H1 (cell line): ENCODE results near the gene DNAJC21. TPM values are rescaled to one million over a fixed set of nuclear protein-coding genes. Genes with fewer than 3 reads are reported as not detected.

ENCODE experiments used
- CTCF ChIA-PET: fragments of 300-600 bp; sonication (Branson Sonifier 250); formaldehyde crosslinking; loops from one replicate; lab custom pipeline; 2021; ENCODE audit not compliant: partially characterized antibody; lab: Charles Lee
- POLR2A ChIA-PET: fragments of 300-600 bp; sonication (Branson Sonifier 250); formaldehyde crosslinking; loops from one replicate; lab custom pipeline; 2021; ENCODE audit warnings: inconsistent platforms; ENCODE audit not compliant: partially characterized antibody; lab: Charles Lee
- DNase-seq, 2 experiments: peaks; one replicate each; pipeline versions ENCODE4 v3.0.0 to v3.0.0-alpha.2; 2010 to 2022; ENCODE audit warnings: low spot score in 2 of 2, low read depth in 1 of 2, mixed read lengths in 1 of 2
- FAIRE-seq: peaks from 2 replicates; lab custom pipeline; 2011; peaks lifted over from hg19 to GRCh38; lab: Jason Lieb, UNC
- H2AFZ ChIP-seq: 2 replicates; pipeline ENCODE4 v1.8.1; 2012; ENCODE audit warnings: low read length, inconsistent platforms
- H2AK5ac ChIP-seq: 2 replicates; pipeline ENCODE4 v1.6.1; 2013; ENCODE audit warnings: low read depth, low read length
- H2BK120ac ChIP-seq: replicated peaks from 2 replicates; pipeline ENCODE3; 2013; ENCODE audit warnings: low read depth, low read length, inconsistent platforms
- H2BK12ac ChIP-seq: 2 replicates; pipeline ENCODE4 v1.6.1; 2013; ENCODE audit warnings: low read depth, low read length
- H2BK15ac ChIP-seq: 2 replicates; pipeline ENCODE4 v1.6.1; 2013; ENCODE audit warnings: low read length
- H2BK20ac ChIP-seq: 2 replicates; pipeline ENCODE4 v1.6.1; 2013; ENCODE audit warnings: low read length
- H2BK5ac ChIP-seq: 2 replicates; pipeline ENCODE4 v1.6.1; 2013; ENCODE audit warnings: low read depth, low read length
- H3K14ac ChIP-seq: 2 replicates; pipeline ENCODE4 v1.6.1; 2013; ENCODE audit warnings: inconsistent platforms; ENCODE audit not compliant: insufficient read length
- H3K18ac ChIP-seq: 2 replicates; pipeline ENCODE4 v1.6.1; 2013; ENCODE audit warnings: low read length; ENCODE audit errors: extremely low read depth
- H3K23ac ChIP-seq: 2 replicates; pipeline ENCODE4 v1.6.1; 2013; ENCODE audit warnings: inconsistent platforms; ENCODE audit not compliant: insufficient read length
- H3K23me2 ChIP-seq: 2 replicates; pipeline ENCODE4 v1.6.1; 2013; ENCODE audit warnings: low read depth, low read length
- H3K27ac ChIP-seq: 2 replicates; pipeline ENCODE4 v1.6.1; 2011; ENCODE audit warnings: low read depth, low read length, inconsistent platforms
- H3K27me3 ChIP-seq, 4 experiments: replicated peaks in 1 of 4; 1 replicate in 1 of 4; 2 replicates in 3 of 4; pipeline versions ENCODE4 v1.6.1 to v1.8.1; 2011 to 2013; ENCODE audit warnings: low read length in 3 of 4, mild to moderate bottlenecking in 3 of 4, inconsistent platforms in 2 of 4, mixed read lengths in 2 of 4, moderate library complexity in 1 of 4; ENCODE audit not compliant: control insufficient read depth in 3 of 4, insufficient read depth in 3 of 4; ENCODE audit errors: extremely low read depth in 1 of 4
- H3K36me3 ChIP-seq, 4 experiments: 2 replicates each; pipeline versions ENCODE4 v1.6.1 to v1.8.1; 2011 to 2013; ENCODE audit warnings: mild to moderate bottlenecking in 4 of 4, low read length in 3 of 4, moderate library complexity in 2 of 4, control low read depth in 1 of 4, inconsistent platforms in 1 of 4; ENCODE audit not compliant: insufficient read depth in 4 of 4, control insufficient read depth in 2 of 4
- H3K4ac ChIP-seq: replicated peaks from 2 replicates; pipeline ENCODE3; 2013; ENCODE audit warnings: low read length, low read depth, mixed read lengths, inconsistent platforms; ENCODE audit not compliant: insufficient read length
- H3K4me1 ChIP-seq, 4 experiments: replicated peaks in 1 of 4; 1 replicate in 1 of 4; 2 replicates in 3 of 4; pipeline versions ENCODE4 v1.6.1 to v1.8.1; 2011 to 2013; ENCODE audit warnings: low read length in 3 of 4, inconsistent platforms in 2 of 4, mixed read lengths in 1 of 4; ENCODE audit not compliant: insufficient read depth in 4 of 4, control insufficient read depth in 3 of 4
- H3K4me2 ChIP-seq, 2 experiments: 2 replicates each; pipeline versions ENCODE4 v1.6.1 to v1.8.1; 2011 to 2013; ENCODE audit warnings: low read depth in 2 of 2, low read length in 2 of 2, control low read depth in 1 of 2, inconsistent platforms in 1 of 2, mild to moderate bottlenecking in 1 of 2; ENCODE audit not compliant: insufficient read depth in 1 of 2
- H3K4me3 ChIP-seq, 4 experiments: fragments of 200-600, 300-600 bp in 1 of 4; sonication (generic), shearing (Covaris generic), sonication (Bioruptor Twin) in 1 of 4; 2 replicates each; pipeline versions ENCODE4 v1.5.1 to v1.8.1; 2011 to 2016; ENCODE audit warnings: low read length in 4 of 4, low read depth in 3 of 4, control low read depth in 2 of 4, inconsistent platforms in 2 of 4, mild to moderate bottlenecking in 2 of 4, mixed read lengths in 1 of 4, moderate library complexity in 1 of 4; ENCODE audit not compliant: insufficient read depth in 2 of 4; ENCODE audit errors: extremely low read depth in 1 of 4
- H3K56ac ChIP-seq: replicated peaks from 2 replicates; pipeline ENCODE3; 2013; ENCODE audit warnings: low read depth, mild to moderate bottlenecking, mixed read lengths, low read length, inconsistent platforms; ENCODE audit not compliant: insufficient read length
- H3K79me1 ChIP-seq: 2 replicates; pipeline ENCODE4 v1.6.1; 2013; ENCODE audit warnings: low read depth, low read length, control low read depth
- H3K79me2 ChIP-seq, 2 experiments: 2 replicates each; pipeline versions ENCODE4 v1.6.1 to v1.8.1; 2012 to 2013; ENCODE audit warnings: low read length in 2 of 2, mild to moderate bottlenecking in 2 of 2, inconsistent platforms in 1 of 2; ENCODE audit not compliant: insufficient read depth in 2 of 2, control insufficient read depth in 1 of 2
- H3K9ac ChIP-seq, 4 experiments: replicated peaks in 1 of 4; 1 replicate in 1 of 4; 2 replicates in 3 of 4; pipeline versions ENCODE4 v1.6.1 to v1.8.1; 2011 to 2013; ENCODE audit warnings: low read depth in 3 of 4, low read length in 3 of 4, control low read depth in 2 of 4, mild to moderate bottlenecking in 2 of 4, moderate library complexity in 2 of 4, inconsistent platforms in 1 of 4; ENCODE audit errors: extremely low read depth in 1 of 4
- H3K9me3 ChIP-seq, 2 experiments: 2 replicates each; pipeline versions ENCODE4 v1.6.1 to v1.8.1; 2012 to 2013; ENCODE audit warnings: mild to moderate bottlenecking in 2 of 2, moderate library complexity in 2 of 2, control low read depth in 1 of 2, inconsistent platforms in 1 of 2, low read depth in 1 of 2, low read length in 1 of 2, mixed read lengths in 1 of 2; ENCODE audit not compliant: insufficient read depth in 2 of 2
- H4K20me1 ChIP-seq, 2 experiments: replicated peaks in 1 of 2; 2 replicates each; pipeline versions ENCODE3 to v1.8.1; 2011 to 2013; ENCODE audit warnings: inconsistent platforms in 2 of 2, low read length in 2 of 2, mild to moderate bottlenecking in 1 of 2; ENCODE audit not compliant: insufficient read depth in 2 of 2, control insufficient read depth in 1 of 2
- H4K5ac ChIP-seq: 2 replicates; pipeline ENCODE4 v1.6.1; 2013; ENCODE audit warnings: low read length, low read depth, mixed read lengths, inconsistent platforms; ENCODE audit not compliant: insufficient read length
- H4K8ac ChIP-seq: 2 replicates; pipeline ENCODE4 v1.8.0; 2013; ENCODE audit warnings: mild to moderate bottlenecking, moderate library complexity, low read length, inconsistent platforms; ENCODE audit not compliant: insufficient read depth; ENCODE audit errors: extremely low read depth
- H4K91ac ChIP-seq: replicated peaks from 2 replicates; pipeline ENCODE3; 2013; ENCODE audit warnings: low read length, mixed read lengths, inconsistent platforms; ENCODE audit not compliant: insufficient read length
- ASH2L ChIP-seq: fragments of 200-600, 300-600 bp; sonication (generic); IDR thresholded peaks from one replicate; pipeline ENCODE4 v1.7.1; 2017; ENCODE audit warnings: low read length
- CBX8 ChIP-seq: fragments of 300-800, 300-1000 bp; sonication (generic); IDR thresholded peaks from 2 replicates; pipeline ENCODE4 v1.7.1; 2016; ENCODE audit warnings: low read depth, low read length, borderline replicate concordance
- CEBPB ChIP-seq: IDR thresholded peaks from 2 replicates; pipeline ENCODE4 v1.6.1; 2012; ENCODE audit warnings: low read depth, low read length
- JUND ChIP-seq: IDR thresholded peaks from 2 replicates; pipeline ENCODE4 v1.6.1; 2011; ENCODE audit warnings: mild to moderate bottlenecking, improper control_type of control experiment, low read length
- KDM1A ChIP-seq: fragments of 200-600, 300-600 bp; sonication (generic); IDR thresholded peaks from 2 replicates; pipeline ENCODE4 v1.7.1; 2016; ENCODE audit warnings: mild to moderate bottlenecking, low read length, borderline replicate concordance
- RXRA ChIP-seq: IDR thresholded peaks from 2 replicates; pipeline ENCODE4 v1.6.1; 2011; ENCODE audit warnings: low read depth, mild to moderate bottlenecking, low read length, moderate library complexity; ENCODE audit not compliant: insufficient read depth
- SP1 ChIP-seq: IDR thresholded peaks from 2 replicates; pipeline ENCODE4 v1.6.1; 2011; ENCODE audit warnings: low read depth, low read length
- SRF ChIP-seq: IDR thresholded peaks from 2 replicates; pipeline ENCODE4 v1.6.1; 2011; ENCODE audit warnings: mild to moderate bottlenecking, low read depth, low read length, moderate library complexity
- TEAD4 ChIP-seq: IDR thresholded peaks from 2 replicates; pipeline ENCODE4 v1.6.1; 2012; ENCODE audit warnings: low read depth, low read length, inconsistent platforms, mixed read lengths
- YY1 ChIP-seq: IDR thresholded peaks from 2 replicates; pipeline ENCODE4 v1.6.1; 2011; ENCODE audit warnings: low read depth, mild to moderate bottlenecking, low read length
- WGBS, 2 experiments: shearing (Covaris generic) in 1 of 2; methylation state at CpG; one replicate each; pipeline versions ENCODE4 v1.1.6 to v1.1.7; 2013 to 2015; ENCODE audit warnings: low lambda C conversion rate in 2 of 2, mixed read lengths in 2 of 2, inconsistent platforms in 1 of 2, low coverage in 1 of 2, missing lambda C conversion rate in 1 of 2; ENCODE audit not compliant: insufficient replicate concordance in 2 of 2, insufficient coverage in 1 of 2, insufficient read length in 1 of 2; ENCODE audit errors: extremely low coverage in 1 of 2, missing lambda C conversion rate in 1 of 2; 5-methylcytosine and 5-hydroxymethylcytosine counted together
- polyA plus RNA-seq, 7 experiments: library from polyadenylated mRNA; depleted of rRNA in 3 of 7; stranded (reverse) in 5 of 7; unstranded in 2 of 7; fragments of >200 nt in 5 of 7; fragments of 200-250 nt in 2 of 7; gene quantifications; 1 replicate in 5 of 7; 2 replicates in 1 of 7; 4 replicates in 1 of 7; pipeline versions ENCODE4 v1.2.1 to v1.2.3, GENCODE V29; 2011 to 2013; ENCODE audit warnings: missing spikeins in 2 of 7, mixed read lengths in 2 of 7
- total RNA-seq: library from RNA; stranded (reverse); fragmentation: NEBNext Ultra II Directional; extraction: Animal tissue kit (Norgen Biotek cat#: 25700); gene quantifications from 2 replicates; pipeline ENCODE4 v1.2.1, GENCODE V29; 2021
- TF ChIP-seq, protein P1 (sequence below): IDR thresholded peaks from 2 replicates; pipeline ENCODE4 v1.6.1; 2012; ENCODE audit warnings: inconsistent platforms
- TF ChIP-seq, protein P2 (sequence below): IDR thresholded peaks from 2 replicates; pipeline ENCODE4 v1.6.1; 2012; ENCODE audit warnings: inconsistent platforms

The DNAJC21 gene
- total and polyA plus RNA-seq, 2 of the 8 experiments (the other 6 are each of a cell fraction or from before 2014, with no cell fraction given) = 5.1 to 47.5 TPM

DNA sequence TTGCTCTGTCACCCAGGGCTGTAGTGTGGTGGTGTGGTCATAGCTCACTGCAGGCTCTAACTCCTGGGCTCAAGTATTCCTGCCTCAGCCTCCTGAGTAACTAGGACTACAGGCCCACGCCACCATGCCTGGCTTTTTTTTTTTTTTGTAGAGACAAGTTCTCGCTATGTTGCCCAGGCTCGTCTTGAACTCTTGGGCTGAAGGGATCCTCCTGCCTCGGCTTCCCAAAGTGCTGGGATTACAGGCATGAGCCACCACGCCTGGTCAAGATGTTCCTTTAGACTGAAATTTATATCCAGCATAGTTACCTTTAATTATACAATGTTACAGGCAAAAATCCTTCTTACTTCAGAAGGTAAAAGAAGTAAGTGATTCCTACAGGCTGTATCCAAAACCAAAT is 1.6 kb upstream of the DNAJC21 start:
- peaks cover 3 to 23% of the 10 kb centered on the region in 2 experiments; a peak in 3 of 4 replicates for H3K79me2 ChIP-seq

More for the DNA sequence above, 1.6 kb upstream of the DNAJC21 start:
- no peaks in the 10 kb centered on the region for H3K23me2 ChIP-seq
- H2BK15ac ChIP-seq = no peak overlapping the region
- no peak overlapping the region for H3K18ac ChIP-seq
- peaks cover 14 to 46% (median 33%) of the 10 kb centered on the region in 4 experiments for H3K36me3 ChIP-seq
- H3K27ac ChIP-seq = no peak overlapping the region
- no peak overlapping the region for H3K14ac ChIP-seq
- 88% methylated on average over 5 of the region's 5 CpGs; no CpG with 5 or more reads in 1 of the 2 experiments for WGBS, 2 experiments
- no peak overlapping the region for H2BK20ac ChIP-seq
- FAIRE-seq = no peak
- no peak overlapping the region for H2BK5ac ChIP-seq
- no peak overlapping the region for H3K9ac ChIP-seq
- ChIA-PET POLR2A (interaction anchor here (3.8 kb wide), 1 partner anchor 12 kb away, joined by 51 read pairs; the partner anchor contains the start of genes BRIX1 and RAD1), CTCF (interaction anchor here (0.6 to 0.8 kb wide), 3 partner anchors 10 to 915 kb away, joined by 3 to 4 read pairs (median 3); no protein-coding TSS in a partner anchor)
- no peak for TF ChIP-seq RXRA
- TF ChIP-seq ASH2L = no peak
- TF ChIP-seq, protein P1, sequence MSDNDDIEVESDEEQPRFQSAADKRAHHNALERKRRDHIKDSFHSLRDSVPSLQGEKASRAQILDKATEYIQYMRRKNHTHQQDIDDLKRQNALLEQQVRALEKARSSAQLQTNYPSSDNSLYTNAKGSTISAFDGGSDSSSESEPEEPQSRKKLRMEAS = no peak
- no peak for TF ChIP-seq TEAD4
- no peak for TF ChIP-seq SRF
- TF ChIP-seq KDM1A = no peak
- TF ChIP-seq, protein P2, sequence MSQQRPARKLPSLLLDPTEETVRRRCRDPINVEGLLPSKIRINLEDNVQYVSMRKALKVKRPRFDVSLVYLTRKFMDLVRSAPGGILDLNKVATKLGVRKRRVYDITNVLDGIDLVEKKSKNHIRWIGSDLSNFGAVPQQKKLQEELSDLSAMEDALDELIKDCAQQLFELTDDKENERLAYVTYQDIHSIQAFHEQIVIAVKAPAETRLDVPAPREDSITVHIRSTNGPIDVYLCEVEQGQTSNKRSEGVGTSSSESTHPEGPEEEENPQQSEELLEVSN = no peak
- TF ChIP-seq CBX8 = no peak
- no peak for TF ChIP-seq CEBPB
- TF ChIP-seq SP1 = no peak
- no peak for TF ChIP-seq YY1
- TF ChIP-seq JUND = no peak
- H3K9me3 ChIP-seq = no peaks in the 10 kb centered on the region
- H3K4me1 ChIP-seq = no peaks in the 10 kb centered on the region; a peak in 1 of 7 replicates
- H2BK12ac ChIP-seq = no peak overlapping the region
- H3K79me1 ChIP-seq = peaks cover 3% of the 10 kb centered on the region
- H3K23ac ChIP-seq = no peak overlapping the region
- no peak overlapping the region for H4K8ac ChIP-seq
- H4K20me1 ChIP-seq = peaks cover 0 to 2% of the 10 kb centered on the region in 2 experiments
- no peak overlapping the region for H3K4me2 ChIP-seq
- no peak overlapping the region for H3K56ac ChIP-seq
- no peak overlapping the region for H3K4me3 ChIP-seq
- H2BK120ac ChIP-seq = no peak overlapping the region
- no peak overlapping the region for H2AFZ ChIP-seq
- no peak overlapping the region for H4K91ac ChIP-seq
- no peak overlapping the region for H3K4ac ChIP-seq
- no peak for DNase-seq
- H2AK5ac ChIP-seq = no peak overlapping the region
- no peaks in the 10 kb centered on the region for H3K27me3 ChIP-seq
- no peak overlapping the region for H4K5ac ChIP-seq
